ENCODE data around the gene COLEC11. TPM values are rescaled to one million over a fixed set of nuclear protein-coding genes. Genes with fewer than 3 reads are reported as not detected.
"Not testable (repeated sequence)": the region's sequence is repeated elsewhere in the genome, so short reads cannot be mapped to it uniquely, and the experiment has no call there.

Gene COLEC11
- total RNA-seq, 1 donor from 2014 or later = 40.1 TPM

DNA sequence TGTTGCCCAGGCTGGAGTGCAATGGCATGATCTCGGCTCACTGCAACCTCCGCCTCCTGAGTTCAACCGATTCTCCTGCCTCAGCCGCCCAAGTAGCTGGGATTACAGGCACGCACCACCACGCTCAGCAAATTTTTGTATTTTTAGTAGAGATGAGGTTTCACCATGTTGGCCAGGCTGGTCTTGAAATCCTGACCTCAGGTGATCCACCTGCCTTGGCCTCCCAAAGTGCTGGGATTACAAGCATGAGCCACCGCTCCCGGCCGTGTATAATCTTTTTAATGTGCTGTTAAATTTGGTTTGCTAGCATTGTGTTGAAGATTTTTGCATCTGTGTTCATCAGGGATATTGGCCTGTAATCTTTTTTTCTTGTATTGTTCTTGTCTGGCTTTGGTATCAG, 24.7 kb downstream of the COLEC11 start:
- peak; percentile 14 for DNase-seq (ENCODE audit: low spot score)

DNA sequence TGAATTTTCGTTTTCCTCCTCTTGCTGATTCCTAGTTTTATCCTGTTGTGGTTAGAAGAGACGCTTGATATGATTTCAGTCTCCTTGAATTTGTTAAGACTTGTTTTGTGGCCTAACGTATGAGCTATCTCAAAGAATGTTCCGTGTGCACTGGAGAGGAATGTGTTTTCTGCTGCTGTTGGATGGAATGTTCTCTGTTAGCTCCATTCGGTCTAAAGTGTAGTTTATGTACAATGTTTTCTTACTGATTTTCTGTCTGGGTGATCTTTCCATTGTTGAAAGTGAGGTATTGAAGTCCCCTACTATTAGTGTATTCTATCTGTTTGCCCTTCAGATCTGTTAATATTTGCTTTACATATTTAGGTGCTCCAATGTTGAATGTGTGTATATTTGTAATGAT, 25.9 kb downstream of the COLEC11 start:
- no peak for DNase-seq (ENCODE audit: low spot score)
- ATAC-seq = no peak

More for the DNA sequence above, 24.7 kb downstream of the COLEC11 start:
- not testable (repeated sequence) for ATAC-seq

DNA sequence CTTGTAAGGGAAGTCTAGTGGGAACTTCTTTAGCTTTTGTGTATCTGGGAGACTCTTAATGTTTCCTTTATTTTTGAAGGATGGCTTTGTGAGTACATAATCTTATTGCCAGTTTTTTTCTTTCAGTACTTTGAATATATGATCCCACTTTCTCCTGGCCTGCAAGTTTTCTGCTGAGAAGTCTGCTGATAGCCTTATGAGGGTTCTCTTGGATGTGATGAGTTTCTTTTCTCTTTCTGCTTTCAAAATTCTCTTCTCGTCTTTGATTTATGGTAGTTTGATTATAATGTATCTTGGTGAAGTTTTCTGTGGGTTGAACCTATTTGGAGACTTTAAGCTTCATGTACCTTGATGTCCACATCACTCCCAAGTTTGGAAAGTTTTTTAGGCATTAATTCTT, 28.1 kb downstream of the COLEC11 start:
- ATAC-seq (no peak), DNase-seq (ENCODE audit: low spot score) (no peak)

DNA sequence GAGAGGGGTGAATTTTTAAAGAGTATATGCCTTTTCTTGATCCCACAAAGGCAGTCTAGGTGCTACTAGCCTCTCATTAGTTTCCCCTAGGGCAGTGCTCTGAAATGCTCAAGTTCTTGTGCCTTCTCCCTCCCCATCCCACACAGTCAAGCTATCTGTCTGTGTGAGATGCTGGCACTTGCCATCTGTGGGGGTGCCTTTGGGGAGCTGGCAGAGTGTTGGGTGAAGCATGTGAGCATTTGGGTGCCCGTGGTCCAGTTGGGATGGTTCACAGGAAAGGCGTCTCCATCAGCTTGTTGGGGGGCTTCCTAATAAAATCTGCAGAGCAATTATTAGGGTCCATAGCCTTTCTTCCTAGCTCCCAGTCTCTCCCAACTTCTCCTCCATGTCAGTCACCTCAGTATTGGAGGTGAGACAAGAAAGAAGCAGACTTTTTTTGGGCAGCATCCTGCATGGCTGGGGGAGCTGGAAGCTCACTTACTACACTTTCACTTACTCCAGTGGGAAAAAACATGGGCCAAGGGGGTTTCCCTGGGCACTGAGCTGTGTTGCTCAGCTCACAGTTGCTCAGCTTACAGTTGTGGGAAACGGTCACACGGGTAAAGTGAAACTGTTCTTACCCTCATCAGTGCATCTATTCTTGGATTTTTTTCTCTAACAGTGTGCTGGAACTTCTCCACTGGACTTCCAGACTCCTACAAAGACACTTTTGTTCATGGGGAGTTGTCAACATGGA, 29.3 kb downstream of the COLEC11 start:
- DNase-seq (ENCODE audit: low spot score) = peak; percentile 7

DNA sequence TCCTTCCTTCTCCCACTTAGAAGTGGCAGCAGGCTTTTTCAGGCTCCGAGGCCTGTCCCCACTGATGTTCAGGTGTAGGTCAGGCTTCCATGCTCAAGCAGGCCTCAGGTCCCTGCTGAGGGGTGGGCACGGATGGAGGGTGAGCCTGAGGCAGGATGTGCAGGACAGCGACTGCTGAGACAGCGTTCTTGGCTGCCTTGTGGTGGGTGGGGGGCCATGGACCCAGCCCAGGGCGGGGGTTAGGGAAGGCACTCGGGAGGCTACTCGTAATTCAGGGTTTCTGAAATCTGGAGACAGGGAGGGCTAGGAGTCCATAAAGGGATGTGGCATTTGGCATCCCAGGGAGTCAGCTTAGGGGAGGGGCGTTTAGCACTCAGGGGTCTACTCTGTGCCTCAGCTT, 30.3 kb downstream of the COLEC11 start:
- DNase-seq (ENCODE audit: low spot score) (peak; percentile 23), ATAC-seq (no peak)

More for the DNA sequence above, 29.3 kb downstream of the COLEC11 start:
- ATAC-seq = no peak

DNA sequence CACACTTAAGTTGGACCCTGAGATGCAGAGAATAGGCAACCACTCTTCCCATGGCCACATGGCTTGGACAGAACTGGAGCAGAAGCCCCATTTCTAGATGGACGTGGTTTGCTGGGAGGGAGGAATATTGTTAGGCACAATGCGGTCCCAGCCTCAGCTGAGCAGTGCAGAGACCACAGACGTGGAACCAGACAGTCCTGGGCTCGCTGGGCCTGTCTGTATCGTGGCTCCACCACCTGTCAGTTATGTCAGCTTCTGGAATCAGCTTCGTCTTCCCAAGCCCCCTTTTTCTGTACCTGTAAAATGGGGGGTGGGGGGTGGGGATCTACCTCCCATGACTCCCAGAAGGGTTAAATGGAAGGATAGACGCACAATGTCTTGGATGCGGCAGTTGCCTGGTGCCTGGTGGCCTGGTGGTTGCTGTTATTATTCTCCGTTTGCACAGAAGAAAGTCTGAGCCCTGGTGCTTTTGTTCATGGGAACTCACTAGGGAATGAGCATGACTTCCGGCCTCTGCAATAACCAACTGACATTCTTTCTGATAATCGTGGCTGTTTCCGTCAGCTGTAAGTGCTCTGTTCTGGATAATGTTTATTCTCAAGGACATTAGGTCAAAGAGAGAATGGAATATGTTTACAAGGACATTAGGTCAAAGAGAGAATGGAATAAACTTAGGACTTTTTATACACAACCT, 31.4 kb downstream of the COLEC11 start:
- ATAC-seq = peak; percentile 60

DNA sequence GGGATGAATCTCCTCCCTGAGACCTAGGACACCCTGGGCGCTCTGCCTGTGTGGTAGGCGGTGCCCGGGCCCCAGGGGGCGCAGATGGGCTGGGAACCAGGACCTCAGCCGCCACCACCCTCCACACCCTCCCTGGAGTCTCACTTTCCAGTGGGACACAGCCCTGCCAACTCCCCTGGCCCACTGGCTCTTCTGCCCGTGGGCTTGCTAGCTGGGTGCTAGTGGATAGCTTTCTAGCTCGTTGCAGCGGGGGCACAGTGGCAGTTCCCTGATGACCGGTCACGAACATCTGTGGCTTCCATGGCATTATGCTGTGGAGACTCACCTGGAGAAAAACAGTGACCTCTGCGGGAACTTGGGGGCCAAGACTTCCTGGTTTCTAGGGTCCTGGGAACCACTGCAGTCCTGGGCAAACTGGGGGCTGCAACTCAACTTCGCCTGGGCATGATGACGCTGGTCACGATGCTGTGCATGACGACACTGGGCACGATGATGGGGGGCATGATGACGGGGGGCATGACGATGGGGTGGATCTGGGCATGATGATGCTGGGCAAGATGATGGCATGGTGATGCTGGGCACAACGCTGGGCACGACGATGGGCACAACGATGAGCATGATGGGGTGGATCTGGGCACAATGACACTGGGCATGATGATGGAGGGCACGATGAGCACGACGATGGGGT, 32.0 kb downstream of the COLEC11 start:
- DNase-seq (ENCODE audit: low spot score) (peak; percentile 44), ATAC-seq (no peak)

More for the DNA sequence above, 31.4 kb downstream of the COLEC11 start:
- peak; percentile 38 for DNase-seq (ENCODE audit: low spot score)

DNA sequence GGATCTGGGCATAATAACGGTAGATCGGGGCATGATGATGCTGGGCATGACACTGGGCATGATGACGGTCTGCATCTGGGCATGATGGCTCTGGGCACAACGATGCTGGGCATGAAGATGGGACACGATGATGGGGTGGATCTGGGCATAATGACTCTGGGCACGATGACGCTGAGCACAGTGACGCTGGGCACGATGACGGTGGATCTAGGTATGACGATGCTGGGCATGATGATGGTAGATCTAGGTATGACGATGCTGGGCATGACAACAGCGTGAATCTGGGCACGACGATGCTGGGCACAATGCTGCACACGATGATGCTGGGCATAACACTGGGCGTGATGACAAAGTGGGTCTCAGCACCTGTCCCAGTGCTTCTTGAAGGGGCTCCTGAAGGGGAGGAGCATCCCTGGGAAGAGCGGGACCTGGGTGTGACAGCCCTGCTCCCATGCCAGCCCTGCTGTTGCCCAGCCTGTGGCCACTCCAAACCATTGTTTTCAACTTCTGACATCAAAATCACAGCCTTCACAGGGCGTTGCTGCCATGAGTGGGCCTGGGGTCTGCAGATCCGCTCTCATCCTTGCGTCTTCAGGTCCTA, 32.7 kb downstream of the COLEC11 start:
- ATAC-seq (no peak), DNase-seq (ENCODE audit: low spot score) (peak; percentile 23)

DNA sequence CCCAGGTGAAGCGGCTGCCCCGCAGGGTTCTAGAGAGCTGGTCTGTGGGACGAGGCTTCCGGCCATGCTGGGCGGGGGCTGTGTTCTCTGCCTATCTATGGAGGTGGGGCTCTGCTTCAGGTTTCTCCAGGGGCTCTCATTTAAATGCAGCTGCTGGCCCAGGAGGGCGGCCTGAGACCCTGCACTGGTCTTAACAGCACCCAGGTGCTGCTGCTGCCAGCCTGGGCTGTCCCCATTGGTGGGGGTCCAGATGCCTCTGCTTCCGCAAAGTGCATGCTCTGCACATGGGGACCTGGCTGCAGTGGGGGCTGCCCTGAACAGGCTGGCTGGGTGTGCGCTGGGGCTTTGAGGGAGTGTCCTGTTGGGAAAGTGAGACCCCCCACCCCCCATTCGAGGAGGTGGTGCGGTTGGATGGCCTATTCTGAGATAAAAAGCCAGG, 33.3 kb downstream of the COLEC11 start:
- DNase-seq (ENCODE audit: low spot score) (peak; percentile 39), ATAC-seq (no peak)

DNA sequence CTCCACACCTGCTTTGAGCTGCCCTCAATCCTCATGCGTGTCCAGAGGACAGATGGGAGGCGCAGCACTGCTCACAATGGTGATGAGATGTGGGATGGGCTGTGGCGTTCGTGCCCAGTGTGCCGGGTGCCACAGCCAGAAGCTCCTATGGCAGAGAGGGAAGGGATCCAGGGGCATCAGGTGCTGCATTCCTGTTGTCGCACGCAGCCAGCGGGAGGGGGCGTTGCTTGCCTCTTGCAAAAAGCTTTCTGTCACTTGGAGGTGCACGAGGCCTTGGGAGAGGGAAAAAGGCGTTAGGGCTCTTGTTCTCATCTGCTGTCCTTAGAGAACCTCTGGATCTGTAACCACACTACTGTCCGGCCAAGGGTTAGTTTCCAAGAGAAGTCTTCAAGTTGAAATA, 33.9 kb downstream of the COLEC11 start:
- peak; percentile 41 for DNase-seq (ENCODE audit: low spot score)
- no peak for ATAC-seq

DNA sequence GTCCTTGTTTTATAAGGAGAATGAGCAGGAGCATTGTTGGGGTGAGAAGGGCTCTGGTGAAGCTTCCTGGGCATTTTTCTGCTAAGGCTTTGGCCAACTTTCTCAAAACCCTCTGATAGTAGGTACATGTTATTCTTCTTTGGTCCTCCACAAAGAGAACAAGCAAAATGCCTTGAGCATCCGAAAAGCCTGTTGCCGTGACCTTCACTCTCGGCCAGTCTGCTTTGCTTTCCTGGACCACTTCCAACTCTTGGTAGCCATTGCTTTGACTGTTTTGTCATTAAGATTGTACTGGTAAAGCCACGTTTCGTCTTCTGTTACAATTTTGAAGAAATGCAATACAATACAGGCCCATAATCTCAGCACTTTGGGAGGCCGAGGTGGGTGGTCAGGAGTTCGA, 35.7 kb downstream of the COLEC11 start:
- no peak for ATAC-seq
- peak; percentile 11 for DNase-seq (ENCODE audit: low spot score)

DNA sequence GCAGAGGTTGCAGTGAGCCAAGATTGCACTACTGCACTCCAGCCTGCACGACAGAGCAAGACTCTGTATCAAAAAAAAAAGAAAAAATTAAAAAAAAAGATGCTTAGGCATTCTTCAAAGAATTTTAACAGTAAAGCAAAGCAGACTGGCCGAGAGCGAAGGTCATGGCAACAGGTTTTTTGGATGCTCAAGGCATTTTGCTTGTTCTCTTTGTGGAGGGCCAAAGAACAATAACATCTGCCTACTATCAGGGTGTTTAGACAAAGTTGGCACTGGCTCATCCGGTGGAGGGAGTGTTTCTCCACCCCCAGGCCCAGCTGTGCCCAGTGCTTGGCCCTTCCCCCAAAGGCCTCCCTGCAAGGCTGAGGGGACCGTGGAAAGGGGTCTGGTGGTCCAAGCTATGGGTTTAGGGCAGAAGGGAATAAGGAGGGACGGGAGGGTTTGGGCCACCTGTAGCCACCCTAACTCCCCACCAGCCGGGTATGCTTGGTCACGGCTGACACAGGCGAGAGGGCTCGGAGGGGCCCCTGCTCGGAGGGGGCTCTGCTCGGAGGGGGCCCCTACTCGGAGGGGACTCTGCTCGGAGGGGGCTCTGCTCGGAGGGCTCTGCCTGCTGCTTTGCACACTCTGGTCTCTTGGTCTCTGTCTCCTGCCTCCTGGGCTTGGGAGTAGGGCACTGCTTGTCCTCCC, 36.4 kb downstream of the COLEC11 start:
- peak; percentile 27 for DNase-seq (ENCODE audit: low spot score)
- no peak for ATAC-seq

DNA sequence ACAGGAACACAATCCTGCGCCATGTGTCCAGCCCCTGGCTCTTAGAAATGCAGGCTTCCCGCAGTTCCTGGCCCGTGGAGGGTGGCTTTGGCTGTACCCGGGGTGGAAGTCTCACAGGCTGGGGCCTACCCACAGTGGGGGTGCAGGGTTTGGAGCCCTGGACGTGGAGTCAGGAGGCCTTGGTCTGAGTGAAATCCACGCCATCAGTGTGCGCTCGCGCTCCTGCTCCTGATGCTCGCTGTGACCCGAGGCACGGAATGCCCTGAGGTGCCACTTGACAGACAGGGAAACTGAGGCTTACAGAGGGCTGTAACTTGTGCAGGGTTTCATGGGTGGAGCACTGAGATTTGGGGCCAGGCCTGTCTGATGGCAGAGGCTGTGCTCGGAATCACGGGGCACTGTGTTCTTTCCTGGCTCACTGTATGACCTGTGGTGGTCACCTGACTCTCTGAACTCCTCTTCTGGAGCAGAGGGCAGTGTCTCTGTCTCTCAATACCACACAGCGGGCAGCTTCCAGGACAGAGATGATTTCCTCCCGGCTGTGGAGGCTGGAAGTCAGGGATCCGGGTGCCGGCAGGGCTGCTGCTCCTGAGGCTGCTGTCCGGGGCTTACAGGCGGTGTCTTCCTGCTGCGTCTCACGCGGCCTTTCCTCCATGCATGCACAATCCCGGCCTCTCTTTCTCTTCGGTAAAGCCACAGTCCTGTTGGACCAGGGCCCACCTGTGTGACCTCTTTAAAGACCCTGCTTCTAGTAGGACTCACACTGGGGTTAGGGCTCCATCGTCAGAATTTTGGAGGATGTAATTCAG, 37.1 kb downstream of the COLEC11 start:
- DNase-seq (ENCODE audit: low spot score) (peak; percentile 39), ATAC-seq (no peak)

DNA sequence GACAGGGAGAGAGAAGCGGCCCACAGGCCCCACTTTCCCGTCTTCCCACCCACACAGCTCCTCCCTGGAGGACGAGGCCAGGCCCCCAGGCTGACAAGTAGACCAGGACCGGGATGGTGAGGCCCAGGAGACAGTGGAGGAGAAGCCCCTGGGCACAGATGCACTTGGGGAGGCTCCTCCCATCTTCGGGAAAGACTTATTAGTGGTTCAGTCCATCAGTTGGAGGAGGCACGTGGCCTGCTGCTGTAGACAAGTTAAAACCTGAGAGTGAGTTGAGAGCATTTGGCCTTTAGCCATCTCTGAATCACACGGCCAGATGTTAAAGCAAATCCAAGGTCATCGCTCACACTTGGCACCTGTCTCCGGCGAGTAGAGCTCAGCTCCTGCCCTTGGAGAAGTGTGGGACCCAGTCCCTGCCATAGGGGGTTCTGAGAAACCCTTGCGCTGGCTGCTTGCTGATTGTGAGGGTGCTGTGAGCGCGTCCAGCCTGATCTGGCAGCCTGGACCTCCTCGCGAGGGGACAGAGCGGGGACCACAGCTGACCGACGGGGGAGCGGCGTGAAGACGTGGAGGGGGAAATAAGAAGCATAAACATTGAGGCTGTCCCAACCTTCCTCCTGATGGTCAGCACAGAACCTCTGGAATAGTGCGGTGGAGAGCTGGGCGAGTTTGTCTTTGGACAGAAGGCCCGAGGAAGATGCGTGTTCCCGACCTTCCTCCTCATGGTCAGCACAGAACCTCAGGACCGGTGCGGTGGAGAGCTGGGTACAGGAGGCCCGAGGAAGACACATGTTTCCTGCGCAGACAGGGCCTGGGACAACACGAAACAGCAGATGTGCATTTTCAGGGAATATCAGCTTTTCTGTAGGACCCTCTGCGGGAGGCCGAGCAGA, 38.4 kb downstream of the COLEC11 start:
- ATAC-seq = no peak
- DNase-seq (ENCODE audit: low spot score) = peak; percentile 31

DNA sequence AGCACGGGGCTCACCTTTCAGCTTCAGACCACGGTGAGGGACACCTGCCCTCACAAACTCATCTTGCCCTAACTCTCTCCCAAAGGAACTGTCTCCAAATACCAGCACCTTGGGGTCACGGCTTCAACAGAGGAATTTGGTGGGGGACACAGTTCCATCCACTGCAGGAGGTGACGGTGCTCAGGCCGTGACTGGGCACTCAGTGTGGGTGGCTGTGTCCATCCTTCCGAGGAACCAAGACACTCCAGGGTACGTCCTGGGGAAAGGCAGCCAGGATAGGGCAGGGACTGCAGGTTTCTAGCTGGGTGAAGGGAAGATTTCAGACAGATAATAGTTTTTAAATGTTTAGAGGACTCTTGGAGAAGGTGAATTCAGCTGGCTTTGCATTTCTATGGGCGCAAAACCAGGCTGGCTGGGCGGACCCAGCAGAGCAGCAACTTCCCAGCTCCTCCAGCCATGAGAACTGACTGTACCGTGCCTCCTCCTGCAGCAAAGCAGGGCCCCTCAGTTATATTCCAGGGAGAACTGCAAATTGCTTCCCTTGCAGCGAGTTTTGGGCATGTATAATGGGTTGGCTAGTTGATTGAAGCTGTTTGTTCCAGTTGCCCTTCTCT, 39.2 kb downstream of the COLEC11 start:
- DNase-seq (ENCODE audit: low spot score) (peak; percentile 31), ATAC-seq (no peak)

DNA sequence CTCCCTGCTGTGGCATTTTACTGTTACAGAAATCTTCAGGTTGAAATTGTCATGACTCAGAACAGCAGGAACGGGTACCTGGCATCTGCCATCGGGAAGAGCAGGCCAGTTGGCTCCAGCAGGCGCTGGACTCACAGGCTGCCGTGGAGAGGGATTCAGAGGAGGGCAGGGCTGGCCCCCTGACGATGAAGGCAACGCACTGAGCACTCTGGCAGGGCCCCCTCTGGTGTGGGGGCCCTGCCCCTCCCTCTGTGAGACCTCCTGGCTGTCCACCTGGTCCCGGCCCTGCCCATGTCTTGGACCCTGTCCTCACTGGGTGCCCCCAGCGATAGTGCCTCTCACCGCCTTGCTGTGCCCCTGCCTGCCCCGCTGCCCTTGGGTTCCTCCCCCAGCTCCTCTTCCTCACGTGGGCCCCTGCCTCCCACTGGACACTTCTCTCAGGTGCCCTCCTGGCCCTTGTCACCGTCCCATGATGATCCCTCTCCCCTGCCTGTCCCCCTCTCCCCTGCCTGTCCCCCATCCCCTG, 39.7 kb downstream of the COLEC11 start:
- peak; percentile 29 for DNase-seq (ENCODE audit: low spot score)

DNA sequence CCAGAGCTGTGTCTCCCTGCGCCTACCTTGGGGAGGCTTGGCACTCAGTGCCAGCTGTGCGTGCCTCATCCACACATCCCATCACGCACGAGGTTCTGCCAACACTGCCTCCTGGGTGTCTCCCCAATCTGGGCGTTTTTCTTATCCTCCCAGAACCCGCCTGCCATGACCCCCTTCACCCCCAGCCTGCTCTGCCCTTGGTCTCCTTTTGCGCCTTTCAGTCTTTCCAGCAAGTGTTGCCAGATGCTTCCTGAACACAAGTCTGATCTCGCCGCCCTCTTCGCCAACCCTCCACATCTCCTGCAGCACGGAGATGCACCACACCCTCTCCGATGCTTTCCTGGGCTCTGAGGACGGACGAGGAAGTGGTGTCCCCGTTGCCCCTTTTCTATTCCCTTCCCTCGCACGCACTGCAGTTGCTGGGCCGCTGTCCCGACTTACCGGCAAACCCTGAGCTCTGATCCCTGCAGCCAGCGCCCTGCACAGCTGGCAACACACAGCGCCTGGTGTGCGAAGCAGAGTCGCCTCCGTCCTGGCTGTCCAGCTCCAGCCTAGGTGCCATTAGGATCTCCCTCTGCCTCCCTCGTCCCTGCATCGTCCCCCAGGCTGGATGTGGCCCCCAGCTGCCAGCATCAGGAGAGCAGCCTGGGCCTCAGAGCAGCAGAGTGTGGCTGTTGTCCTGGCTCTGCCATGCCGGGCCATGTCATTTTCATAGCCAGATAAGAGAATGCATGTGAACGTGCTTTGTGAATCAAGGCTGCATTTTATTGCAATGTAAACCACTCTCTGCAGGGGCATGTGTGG, 40.5 kb downstream of the COLEC11 start:
- ATAC-seq (no peak), DNase-seq (ENCODE audit: low spot score) (peak; percentile 36)

More for the DNA sequence above, 39.7 kb downstream of the COLEC11 start:
- ATAC-seq = no peak
